Hepatocyte (in vitro differentiated cells): ENCODE results near the gene REM1.
"Not testable (repeated sequence)": the region's sequence is repeated elsewhere in the genome, so short reads cannot be mapped to it uniquely, and the experiment has no call there.

ENCODE experiments used
- EZH2 ChIP-seq: fragments of 200-600 bp; sonication (generic); IDR thresholded peaks from 2 replicates; pipeline ENCODE4 v1.6.1; 2016; ENCODE audit warnings: antibody characterized with exemption, mild to moderate bottlenecking, borderline replicate concordance
- EZH2phosphoT487 ChIP-seq: fragments of 200-600 bp; sonication (generic); IDR thresholded peaks from one replicate; pipeline ENCODE4 v1.6.1; 2018; ENCODE audit warnings: antibody characterized with exemption, mild to moderate bottlenecking, low read depth, moderate library complexity; ENCODE audit not compliant: unreplicated experiment, severe bottlenecking
- TF ChIP-seq, protein P1 (sequence below): fragments of 200-600 bp; sonication (generic); IDR thresholded peaks from 2 replicates; pipeline ENCODE4 v1.5.1; 2016; ENCODE audit warnings: antibody characterized with exemption, mild to moderate bottlenecking; ENCODE audit not compliant: poor library complexity

DNA sequence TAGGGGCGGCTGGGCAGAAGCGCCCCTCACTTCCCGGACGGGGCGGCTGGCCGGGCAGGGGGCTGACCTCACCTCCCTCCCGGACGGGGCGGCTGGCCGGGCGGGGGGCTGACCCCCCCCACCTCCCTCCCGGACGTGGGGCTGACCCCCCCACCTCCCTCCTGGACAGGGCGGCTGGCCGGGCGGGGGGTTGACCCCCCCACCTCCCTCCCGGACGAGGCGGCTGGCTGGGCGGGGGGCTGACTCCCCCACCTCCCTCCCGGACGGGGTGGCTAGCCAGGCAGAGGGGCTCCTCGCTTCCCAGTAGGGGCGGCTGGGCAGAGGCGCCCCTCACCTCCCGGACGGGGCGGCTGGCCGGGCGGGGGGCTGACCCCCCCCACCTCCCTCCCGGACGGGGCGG lies 4.1 kb upstream of the REM1 start:
- TF ChIP-seq, protein P1, sequence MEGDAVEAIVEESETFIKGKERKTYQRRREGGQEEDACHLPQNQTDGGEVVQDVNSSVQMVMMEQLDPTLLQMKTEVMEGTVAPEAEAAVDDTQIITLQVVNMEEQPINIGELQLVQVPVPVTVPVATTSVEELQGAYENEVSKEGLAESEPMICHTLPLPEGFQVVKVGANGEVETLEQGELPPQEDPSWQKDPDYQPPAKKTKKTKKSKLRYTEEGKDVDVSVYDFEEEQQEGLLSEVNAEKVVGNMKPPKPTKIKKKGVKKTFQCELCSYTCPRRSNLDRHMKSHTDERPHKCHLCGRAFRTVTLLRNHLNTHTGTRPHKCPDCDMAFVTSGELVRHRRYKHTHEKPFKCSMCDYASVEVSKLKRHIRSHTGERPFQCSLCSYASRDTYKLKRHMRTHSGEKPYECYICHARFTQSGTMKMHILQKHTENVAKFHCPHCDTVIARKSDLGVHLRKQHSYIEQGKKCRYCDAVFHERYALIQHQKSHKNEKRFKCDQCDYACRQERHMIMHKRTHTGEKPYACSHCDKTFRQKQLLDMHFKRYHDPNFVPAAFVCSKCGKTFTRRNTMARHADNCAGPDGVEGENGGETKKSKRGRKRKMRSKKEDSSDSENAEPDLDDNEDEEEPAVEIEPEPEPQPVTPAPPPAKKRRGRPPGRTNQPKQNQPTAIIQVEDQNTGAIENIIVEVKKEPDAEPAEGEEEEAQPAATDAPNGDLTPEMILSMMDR = not testable (repeated sequence)
- not testable (repeated sequence) for TF ChIP-seq EZH2phosphoT487, EZH2
